ENCODE data around the gene C1QL4. TPM values are rescaled to one million over a fixed set of nuclear protein-coding genes. Genes with fewer than 3 reads are reported as not detected.
A peak's percentile ranks its signal among the peaks of the same experiment; 100 is the strongest.

Gene C1QL4
- total RNA-seq, 1 donor from 2014 or later, result 0.41 TPM

DNA sequence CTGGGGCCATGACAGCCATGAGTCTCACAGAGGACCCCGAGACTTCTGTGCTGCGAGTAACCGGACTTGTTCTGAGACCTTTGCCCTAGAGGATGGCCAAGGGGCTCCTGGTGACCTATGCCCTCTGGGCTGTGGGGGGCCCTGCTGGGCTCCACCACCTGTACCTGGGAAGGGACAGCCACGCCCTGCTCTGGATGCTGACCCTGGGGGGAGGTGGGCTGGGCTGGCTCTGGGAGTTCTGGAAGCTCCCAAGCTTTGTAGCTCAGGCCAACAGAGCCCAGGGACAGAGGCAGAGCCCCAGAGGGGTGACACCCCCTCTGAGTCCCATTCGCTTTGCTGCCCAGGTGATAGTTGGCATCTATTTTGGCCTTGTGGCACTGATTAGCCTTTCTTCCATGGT, 11.8 kb upstream of the C1QL4 start:
- no peak for FAIRE-seq
- no peak for DNase-seq (ENCODE audit: low spot score in 2 of 2)

DNA sequence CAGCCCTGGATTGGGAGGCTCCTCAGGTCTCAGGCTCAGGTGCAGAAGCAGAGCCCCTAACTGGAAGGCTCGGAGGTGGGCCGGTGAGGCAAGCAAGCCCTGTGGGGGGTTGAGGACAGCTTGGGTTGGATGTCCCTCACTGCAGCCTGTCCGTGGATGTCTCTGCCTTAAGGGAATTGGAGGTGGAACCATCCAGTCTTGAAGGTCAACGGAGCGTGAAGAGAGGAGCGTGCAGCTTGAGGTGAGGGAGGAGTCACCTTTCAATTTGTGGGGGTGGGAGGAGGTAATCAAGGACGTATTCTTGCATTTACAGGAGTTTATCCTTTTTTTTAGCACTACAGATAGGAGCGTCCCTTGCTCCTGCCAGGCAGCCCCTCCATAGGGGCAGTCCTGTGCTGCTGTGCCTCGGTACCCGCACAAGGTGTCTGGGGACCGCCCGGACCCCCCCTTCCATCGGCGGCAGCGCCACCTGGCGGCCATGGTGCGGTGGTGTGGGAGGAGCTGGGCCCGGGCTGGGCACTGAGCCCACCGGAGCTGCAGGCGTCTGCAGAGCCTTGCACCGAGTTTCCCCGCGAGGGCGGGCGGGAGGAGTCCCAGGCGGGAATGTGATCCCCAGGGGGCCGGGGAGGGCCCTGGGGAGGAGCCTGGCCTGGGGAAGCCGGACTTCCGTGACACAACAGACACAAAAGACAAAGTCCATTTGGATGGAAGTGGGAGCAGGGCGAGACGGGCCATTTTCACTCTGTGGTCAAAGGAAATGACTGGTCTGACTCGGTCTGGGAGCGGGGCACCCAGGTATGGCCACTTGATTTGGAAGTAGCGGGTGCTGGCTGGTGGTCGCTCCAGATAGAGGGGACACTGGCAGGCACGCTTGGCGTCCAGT, 10.6 kb upstream of the C1QL4 start:
- FAIRE-seq (no peak), DNase-seq (ENCODE audit: low spot score in 2 of 2) (peak; percentile 89 to 95)

DNA sequence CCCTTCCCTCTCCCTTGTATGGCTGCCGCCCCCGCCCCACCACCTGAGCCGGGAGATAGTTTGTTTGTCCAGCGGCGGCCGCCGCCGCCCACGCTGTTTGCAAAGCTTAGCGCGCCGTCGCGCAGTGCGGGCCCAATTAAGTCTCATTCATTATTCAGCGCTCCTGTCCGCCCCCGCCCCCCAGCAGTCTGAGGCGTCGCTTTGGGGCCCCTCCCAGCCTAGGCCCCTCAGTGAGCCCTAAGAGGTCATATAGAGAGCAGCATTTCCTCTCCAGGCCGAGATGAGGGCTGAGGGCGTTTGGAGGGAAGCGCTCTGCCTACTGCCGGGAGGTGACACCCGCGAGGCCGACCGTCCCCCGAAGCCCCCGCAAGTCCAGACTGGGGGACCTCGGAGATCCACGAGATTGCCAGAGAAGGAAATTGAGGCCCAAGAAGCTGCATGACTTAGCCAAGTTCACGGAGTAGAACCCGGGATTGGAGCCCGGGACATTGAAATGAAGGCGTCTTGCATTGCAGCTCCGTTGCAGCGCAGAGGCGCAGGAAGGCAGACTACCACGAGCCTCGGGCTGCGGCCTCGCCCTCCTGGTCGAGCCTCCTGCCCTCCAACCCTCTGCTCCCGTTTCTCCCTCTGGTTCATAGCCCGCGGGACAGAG, 9.8 kb upstream of the C1QL4 start, which contains the start of gene DNAJC22:
Gene DNAJC22 (plus strand): TSS at position 230 of the 652 bp plus-strand sequence. CDS start 1,985 bp downstream, outside the sequence.
- no peak for FAIRE-seq
- peak; percentile 27 to 56 for DNase-seq (ENCODE audit: low spot score in 2 of 2)

DNA sequence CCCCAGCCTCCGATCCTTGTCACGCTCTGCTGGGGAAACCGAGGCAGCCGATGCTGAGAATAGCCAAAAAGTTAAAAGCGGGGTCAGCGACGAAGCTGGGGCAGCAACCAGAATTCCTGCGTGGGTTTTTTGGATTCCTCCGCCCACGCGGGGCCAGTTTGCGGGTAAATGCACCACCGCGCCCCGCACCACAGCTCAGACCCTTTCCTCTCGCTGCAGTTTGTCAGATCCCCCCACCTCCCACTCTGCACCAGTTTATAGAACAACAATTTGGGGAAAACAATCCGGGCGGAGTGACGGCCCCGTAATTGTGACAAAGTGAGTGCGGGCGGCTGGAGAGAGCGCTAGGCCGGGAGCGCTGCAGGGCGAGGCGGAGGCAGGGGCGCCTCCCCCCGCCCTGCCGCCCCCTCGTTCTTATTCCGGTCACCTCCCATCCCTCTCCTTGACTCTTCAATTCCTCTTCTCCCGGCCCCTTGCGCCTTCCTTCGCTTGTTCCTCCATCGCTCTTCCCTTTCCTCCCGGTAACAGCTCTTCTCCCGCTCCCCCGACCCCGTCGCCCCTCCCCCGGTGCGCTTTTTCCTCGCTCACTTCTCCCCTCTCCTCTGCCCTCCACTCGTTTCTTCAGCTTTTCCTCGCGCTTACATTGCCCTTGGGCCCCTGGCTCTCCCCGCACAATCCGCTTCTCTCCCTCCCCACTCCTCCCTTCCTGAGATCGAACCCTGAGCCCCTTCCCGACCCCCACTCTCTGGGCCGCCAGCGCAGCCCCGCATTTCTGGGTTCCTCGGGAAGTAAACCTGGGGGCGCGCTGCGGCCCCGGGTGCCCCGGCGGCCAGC, 9.1 kb upstream of the C1QL4 start:
- no peak for DNase-seq (ENCODE audit: low spot score in 2 of 2)
- no peak for FAIRE-seq

DNA sequence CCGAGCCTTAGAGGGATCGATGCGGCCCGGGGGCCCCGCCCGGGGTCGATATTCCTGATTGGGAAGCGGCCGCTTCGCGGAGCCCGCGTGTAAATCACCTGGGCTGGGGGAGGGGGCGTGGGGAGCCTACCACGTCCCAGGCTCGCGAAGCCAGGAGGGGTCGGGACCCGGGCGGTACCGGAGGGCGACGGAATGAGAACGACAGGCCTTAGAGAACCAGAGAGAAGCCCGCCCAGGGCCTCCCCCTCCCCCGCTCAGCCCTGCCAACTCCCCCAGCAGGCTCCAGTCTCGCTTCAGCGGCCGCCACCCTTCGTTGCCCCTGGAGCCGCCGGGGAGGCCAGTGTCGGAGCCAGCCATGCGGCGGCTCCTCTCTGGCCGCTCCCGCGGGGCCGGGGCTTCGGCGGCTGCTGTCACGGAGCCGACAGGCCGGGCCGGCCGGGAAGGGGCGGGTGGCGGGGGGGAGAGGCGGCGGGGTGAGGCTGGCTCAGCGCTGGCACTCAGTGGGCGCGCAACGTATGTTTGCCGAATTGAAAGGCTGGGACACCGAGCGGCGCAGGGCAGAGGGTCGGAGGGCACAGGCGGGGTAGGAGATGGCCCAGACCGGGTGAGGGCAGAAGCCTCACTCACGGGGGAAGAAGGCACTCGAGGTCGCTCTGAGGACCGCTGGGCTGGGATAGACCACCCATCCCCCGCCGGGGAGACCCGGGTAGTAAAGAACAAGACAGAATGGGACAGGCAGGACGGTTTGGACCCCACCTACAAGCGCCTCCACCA, 8.2 kb upstream of the C1QL4 start:
- FAIRE-seq, result no peak

DNA sequence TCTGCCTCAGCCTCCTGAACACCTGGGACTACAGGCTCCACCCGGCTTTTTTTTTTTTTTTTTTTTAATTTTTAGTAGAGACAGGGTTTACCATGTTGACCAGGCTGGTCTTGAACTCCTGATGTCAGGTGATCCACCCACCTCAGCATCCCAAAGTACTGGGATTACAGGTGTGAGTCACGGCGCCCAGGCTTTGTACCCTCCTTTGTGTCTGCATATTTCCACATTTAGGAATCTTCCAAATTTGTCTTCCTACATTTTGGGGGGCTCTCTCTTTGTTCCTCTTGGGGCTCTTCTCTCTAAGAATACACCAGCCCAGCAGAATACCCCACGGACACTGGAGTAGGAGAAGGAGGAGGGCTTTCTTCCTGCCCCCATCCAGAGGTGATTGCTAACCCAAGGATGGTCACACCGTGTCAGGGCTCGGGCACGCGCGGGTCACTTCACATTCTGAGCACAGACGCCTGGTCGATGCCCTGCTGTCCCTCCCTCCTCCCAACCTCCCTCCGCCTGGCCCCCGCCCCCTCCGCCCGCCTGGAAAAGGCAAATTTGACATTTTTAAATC, 7.6 kb upstream of the C1QL4 start:
- DNase-seq (ENCODE audit: low spot score in 2 of 2) (no peak), FAIRE-seq (no peak)

More for the DNA sequence above, 8.2 kb upstream of the C1QL4 start:
- peak in 1 of 2 donors; percentile 59 for DNase-seq (ENCODE audit: low spot score in 2 of 2)

DNA sequence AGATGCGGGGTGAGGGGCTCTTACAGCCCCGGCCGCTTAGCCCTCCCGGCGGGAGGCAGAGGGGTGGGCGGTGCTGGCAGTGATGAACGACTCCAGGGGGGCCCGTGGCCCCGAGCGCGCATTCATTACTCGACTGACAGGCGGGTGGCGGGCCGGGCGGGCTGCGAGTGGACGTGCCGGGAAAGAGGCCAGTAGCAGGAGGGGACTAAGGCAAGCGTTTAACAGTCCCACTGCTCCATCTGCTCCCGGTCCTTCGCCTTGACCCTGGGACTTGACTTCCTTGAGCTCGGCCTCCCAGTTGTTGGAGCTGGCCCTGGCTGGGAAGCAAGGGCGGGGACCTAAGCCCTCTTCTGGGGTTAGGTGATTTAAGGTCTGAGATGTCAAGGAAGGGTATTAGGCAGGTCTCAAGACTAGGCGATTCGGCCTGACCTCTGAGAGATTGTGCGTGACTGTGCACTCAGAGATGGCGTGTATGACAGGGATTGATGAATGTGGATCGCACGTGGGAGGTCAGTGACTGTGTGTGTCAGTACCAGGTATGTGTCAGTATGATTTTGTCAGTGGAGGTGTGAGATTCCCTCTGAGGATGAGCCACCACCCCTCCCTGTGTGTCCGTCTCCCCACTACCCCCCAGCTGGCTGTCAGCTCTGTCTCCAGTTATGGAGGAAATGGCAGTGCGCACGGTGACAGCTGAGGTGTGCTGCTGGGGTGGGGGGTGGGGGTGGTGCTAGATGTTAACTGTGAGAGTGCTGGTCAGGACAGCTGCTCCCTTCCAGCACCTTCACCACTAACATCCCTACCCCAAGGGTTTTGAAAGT, 6.1 kb upstream of the C1QL4 start:
- FAIRE-seq (no peak), DNase-seq (ENCODE audit: low spot score in 2 of 2) (peak in 1 of 2 donors; percentile 47)

DNA sequence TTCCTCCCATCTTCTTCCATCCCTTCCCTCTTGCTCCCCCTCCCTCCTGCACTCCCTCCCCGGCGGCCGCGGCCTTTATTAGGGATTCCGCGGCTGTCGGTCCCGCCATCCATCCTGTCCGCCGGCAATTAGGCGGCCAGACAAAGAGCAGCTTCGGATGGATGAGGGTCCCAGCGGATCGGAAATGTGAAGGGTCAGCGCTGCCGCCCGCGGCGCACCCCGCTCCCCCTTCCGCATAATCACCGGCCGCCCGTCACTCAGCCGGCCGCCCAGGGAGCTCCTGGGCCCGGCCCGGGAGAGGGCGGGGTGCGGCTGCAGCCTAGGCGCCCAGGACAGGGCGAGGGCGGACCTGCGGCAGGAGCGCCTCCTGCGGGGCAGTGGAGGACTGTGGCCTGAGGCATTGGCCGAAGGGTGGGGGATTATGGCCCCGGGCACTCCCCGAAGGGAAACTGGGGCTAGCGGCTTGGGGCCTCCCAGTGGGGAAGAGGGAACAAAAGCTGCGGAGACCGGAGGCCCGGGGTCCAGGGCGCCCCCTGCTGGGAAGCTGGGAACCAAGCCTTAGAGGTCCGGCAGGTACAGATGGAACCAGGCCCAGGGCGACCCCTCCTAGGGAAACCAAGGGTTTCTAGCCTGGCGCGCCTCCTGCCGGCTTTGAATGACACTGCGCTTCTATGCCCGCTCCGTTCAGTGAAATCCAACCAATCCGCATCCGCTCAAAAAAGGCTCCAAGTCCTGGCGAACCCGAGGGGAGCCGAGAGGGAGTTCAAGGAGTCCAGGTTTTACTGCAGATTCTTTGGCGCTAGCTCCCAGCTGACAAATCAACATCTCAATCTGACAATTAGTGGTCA, 5.3 kb upstream of the C1QL4 start:
- FAIRE-seq, result no peak

DNA sequence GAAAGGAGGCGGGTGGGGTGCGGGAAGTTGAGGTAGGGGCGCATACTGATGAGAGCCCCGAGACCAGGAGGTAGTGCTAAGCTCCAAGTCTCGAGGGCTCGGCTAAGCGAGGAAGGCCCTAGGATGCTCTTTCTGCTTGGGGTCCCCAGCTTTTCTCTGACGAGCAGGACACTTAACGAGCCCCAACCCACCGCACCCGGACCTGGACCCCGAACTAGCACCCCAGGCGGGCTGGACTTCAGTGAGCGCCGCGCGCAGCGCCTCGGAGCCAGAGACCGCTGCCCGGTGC, 4.7 kb upstream of the C1QL4 start:
- no peak for FAIRE-seq
- no peak for DNase-seq (ENCODE audit: low spot score in 2 of 2)

More for the DNA sequence above, 5.3 kb upstream of the C1QL4 start:
- peak; percentile 72 to 78 for DNase-seq (ENCODE audit: low spot score in 2 of 2)

DNA sequence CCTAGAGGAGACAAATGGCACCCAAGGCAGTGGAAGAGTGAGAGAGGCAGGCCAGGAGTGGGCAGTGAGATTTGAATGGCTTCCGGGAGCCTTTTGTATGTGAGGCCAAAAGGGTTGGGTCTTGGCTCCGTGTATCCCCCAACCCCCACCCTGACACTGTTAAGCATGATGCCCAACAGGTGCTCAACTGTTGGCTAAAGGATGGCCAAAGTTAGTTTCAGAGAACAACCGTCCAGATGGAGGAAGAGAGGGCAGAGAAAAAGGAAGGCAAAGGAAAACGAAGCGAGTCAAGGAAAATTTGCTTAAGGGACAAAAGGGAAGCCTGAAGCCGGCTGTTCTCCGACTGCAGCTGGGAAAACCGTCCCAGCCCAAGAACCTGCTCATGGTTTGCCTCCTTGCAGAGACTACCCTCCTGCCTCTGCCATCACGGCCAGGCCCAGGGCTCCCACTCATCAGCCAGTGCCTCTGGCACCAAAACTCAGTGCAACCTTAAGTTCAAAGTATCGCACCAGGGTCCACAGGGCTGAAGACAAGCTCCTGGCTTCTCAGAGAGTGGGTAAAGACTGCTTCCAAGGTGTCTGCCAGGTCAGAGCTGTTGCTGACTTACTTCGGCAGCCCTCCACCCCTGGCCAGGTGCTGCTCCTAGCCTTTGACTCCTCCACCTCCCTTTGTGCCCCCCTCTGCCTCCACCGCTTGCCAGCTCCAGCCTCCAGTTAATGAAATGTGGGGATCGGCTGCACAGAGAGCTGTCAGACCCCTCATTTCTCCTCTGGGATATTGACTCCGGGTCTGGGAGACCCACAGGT, 4.2 kb upstream of the C1QL4 start:
- FAIRE-seq, result no peak
- no peak for DNase-seq (ENCODE audit: low spot score in 2 of 2)

DNA sequence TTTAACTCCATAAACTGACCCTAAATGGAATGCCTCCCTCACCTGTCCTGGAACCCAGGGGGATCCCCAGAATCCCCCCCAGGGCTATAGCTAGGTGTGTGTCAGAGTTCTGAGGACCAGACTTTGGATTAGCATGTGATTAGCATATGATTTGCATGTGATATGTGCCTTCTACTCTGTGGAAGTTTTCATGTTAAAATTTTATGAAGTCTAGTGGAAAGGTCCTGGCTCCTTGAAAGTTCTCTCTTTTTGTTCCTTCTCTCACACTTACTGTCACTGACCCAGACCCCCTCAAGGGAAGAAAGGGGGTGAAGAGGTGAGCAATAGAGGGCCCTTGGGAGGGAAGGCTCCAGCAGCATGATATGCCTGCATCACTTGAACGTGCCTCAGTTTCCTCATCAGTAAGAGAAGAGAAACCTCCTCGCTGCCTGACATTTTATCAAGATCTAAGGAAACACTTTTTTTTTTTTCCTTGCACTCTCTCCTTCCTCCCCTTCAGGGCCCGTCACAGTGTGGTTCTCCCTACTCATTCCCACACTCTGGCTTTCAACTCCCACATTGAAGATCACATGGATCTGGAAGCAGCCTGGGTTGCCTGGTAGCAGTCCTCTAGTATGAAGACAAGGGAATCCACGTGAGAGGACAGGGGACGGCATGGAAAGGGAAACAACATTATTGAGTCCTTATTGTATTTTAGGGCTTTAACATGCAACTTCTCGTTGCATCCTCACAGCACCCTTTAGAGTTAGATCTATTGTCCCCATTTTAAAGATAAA, 3.3 kb upstream of the C1QL4 start:
- no peak for FAIRE-seq
- no peak for DNase-seq (ENCODE audit: low spot score in 2 of 2)

DNA sequence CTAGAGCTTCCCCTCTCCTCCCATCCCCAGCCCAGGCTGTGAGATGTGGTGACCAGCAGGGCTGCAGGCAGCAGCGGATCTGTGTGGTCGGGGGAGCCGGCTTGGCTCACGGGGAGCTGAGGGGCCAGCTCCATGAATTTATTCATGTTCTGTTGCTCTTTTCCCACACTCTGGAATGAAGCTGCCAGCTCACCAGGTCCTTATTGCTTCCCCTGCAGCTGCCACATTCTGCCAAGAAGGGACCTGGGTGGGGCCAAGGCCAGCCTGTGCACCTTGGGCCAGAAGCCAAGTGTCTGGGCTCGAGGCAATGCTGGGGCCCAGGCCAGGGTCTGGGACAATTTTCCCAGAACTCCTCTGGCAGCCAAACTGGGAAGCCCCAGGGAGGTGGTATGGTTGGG, 2.5 kb upstream of the C1QL4 start:
- FAIRE-seq, result no peak
- no peak for DNase-seq (ENCODE audit: low spot score in 2 of 2)

DNA sequence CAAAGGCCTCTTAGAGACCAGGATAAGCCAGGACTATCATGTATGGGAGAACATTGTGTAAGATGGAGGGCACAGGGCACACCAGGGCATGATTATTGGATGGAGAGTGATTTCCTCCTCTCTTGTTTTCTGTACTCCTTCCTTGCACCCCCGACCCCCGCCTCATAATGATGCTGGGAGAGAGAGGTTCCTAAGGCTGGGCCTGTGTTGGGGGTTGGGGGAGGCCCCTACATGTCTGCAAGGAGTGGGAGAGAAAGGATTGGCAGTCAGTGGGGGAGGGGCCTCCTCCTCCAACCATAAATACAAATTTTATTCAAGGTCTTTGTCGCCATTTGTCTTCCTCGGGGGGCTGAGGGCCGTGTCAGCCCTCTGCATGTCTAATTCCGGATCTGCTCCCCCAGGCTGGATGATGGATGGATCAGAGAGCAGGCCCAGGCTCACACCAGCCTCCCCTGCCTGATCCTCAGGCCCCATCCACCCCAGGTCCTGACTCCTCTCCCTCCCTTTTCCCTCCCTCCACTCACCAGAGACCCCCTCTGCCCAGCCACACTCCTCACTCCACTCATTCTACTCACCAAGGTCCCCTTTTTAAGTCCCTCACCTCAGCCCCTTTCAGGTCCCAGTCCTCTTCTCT, 2.0 kb upstream of the C1QL4 start:
- no peak for DNase-seq (ENCODE audit: low spot score in 2 of 2)
- no peak for FAIRE-seq

DNA sequence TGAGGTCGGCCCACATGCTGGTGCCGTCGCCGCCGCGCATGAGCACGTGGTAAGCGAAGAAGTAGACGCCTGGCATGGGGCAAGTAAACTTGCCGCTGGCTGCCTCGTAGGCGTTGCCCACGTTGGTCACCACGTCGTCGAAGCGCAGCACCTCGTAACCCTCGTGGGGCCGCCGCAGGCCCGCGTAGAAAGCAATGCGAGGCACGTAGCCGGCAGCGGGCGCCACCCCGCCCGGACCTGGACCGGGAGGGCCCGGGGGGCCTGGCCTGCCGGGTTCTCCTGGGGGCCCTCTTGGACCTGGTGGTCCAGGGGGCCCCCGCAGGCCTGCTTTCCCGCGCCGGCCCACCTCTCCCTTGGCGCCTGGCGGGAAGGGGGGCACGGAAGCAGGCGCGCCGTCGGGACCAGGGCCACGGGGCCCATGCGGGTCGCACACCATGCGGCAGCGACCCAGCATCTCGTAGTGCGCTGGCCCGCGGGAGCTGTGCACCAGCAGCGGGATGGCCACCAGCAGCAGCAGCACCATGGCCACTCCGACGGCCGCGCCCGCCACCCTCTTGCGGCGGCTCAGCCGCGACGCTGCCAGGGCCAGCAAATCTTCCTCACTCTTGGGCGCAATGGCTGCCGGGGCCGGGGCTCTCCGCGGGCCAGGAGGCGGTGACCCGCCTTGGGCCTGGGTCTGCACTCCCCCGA, 888 bp downstream of the C1QL4 start:
- FAIRE-seq (no peak), DNase-seq (ENCODE audit: low spot score in 2 of 2) (no peak)

DNA sequence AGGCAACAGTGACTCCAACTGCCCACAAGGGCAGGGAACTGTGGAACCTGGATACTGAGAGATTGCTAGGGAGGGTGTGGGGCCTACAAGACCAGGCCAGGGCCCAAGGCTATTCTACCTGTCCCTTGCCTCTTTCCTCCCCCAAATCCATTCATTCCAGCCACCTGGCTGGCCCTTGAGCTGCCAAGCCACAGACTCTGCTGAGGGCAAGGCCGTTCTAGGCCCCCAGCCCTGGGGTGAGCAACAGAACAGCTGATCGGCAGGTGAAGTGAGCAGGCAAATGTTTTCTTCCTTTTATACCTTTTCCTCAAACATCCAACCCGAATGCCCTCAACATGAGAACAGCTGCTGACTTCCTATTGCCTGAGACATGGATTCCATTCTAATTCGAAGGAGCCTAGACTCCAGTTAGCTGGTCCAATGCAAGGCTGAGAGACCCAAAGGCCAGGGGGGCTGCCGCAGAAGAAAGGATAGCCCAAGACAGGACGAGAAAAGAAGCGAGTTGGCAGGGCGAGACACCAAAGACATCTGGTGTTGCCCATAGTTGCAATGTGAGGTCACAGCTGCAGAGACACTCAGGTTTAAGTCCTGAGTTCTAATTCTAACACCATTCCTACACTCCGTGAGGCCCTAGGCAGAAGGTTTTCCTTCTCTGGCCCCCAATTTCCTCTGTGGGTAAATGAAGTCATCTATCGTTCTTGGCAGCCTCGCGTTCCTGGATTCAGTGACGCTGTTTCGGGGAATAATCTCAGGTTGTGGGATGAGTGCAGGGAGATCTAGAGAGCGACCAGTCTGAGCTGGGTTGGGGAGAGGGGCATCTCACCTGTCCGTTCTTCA, 1.7 kb downstream of the C1QL4 start:
- DNase-seq (ENCODE audit: low spot score in 2 of 2) (peak in 1 of 2 donors; percentile 36), FAIRE-seq (no peak)

All from frontal cortex (tissue), 4 donors.